ENCODE results near the gene CHD1L. TPM values are rescaled to one million over a fixed set of nuclear protein-coding genes. Genes with fewer than 3 reads are reported as not detected.

Gene CHD1L
- total and polyA plus RNA-seq, 2 of the 13 experiments (the other 11 are each of a cell fraction or from before 2014, with no cell fraction given): 74.3 to 111 TPM

- TF ChIP-seq ZNF503 (CRISPR knock-in tag; IDR thresholded peaks at IDR 0.05): 0 out of 2 replicates have a peak, but pooled peaks have one; percentile 46
- peak; percentile 89 for TF ChIP-seq PATZ1 (CRISPR knock-in tag; IDR thresholded peaks at IDR 0.05)
- TF ChIP-seq SALL2 (CRISPR knock-in tag; IDR thresholded peaks at IDR 0.05): peak; percentile 72
- TF ChIP-seq RFX3 (CRISPR knock-in tag; IDR thresholded peaks at IDR 0.05): no peak
- TF ChIP-seq ZNF431 (CRISPR knock-in tag; IDR thresholded peaks at IDR 0.05; ENCODE audit: borderline replicate concordance, low read depth): no peak; the same call in 1 of the 2 replicates
- TF ChIP-seq PPARG (CRISPR knock-in tag; conservative IDR thresholded peaks at IDR 0.05): peak; percentile 52; the same call in 1 of the 2 replicates
- peak; percentile 67; the same call in 1 of the 2 replicates for TF ChIP-seq NRL (CRISPR knock-in tag; IDR thresholded peaks at IDR 0.05; ENCODE audit: borderline replicate concordance)
- no peak for TF ChIP-seq ZXDC (CRISPR knock-in tag; IDR thresholded peaks at IDR 0.05)
- peak; percentile 47 for TF ChIP-seq HNRNPLL (IDR thresholded peaks at IDR 0.05; ENCODE audit: low read depth, low read length, poor library complexity, severe bottlenecking)
- peak; percentile 84 for TF ChIP-seq HOXA3 (CRISPR knock-in tag; IDR thresholded peaks at IDR 0.05)
- no peak for TF ChIP-seq ZSCAN29 (CRISPR knock-in tag; conservative IDR thresholded peaks at IDR 0.05)
- no peak for TF ChIP-seq CERS6 (CRISPR knock-in tag; IDR thresholded peaks at IDR 0.05)
- peak; percentile 89 for TF ChIP-seq CBFB (CRISPR knock-in tag; IDR thresholded peaks at IDR 0.05)
- TF ChIP-seq MZF1 (CRISPR knock-in tag; IDR thresholded peaks at IDR 0.05; ENCODE audit: borderline replicate concordance): no peak
- no peak for TF ChIP-seq FOXJ3 (CRISPR knock-in tag; IDR thresholded peaks at IDR 0.05; ENCODE audit: borderline replicate concordance)
- TF ChIP-seq NFYC (CRISPR knock-in tag; IDR thresholded peaks at IDR 0.05): no peak
- TF ChIP-seq ZNF207 (IDR thresholded peaks at IDR 0.05; ENCODE audit: borderline replicate concordance): no peak
- TF ChIP-seq SP2 (CRISPR knock-in tag; IDR thresholded peaks at IDR 0.05): no peak; the same call in 1 of the 2 replicates
- TF ChIP-seq REPIN1 (CRISPR knock-in tag; IDR thresholded peaks at IDR 0.05; ENCODE audit: borderline replicate concordance, low read depth): peak; percentile 89
- no peak for TF ChIP-seq DPF2 (CRISPR knock-in tag; IDR thresholded peaks at IDR 0.05; ENCODE audit: borderline replicate concordance, low read depth)
- no peak for TF ChIP-seq SIX1 (CRISPR knock-in tag; IDR thresholded peaks at IDR 0.05; ENCODE audit: borderline replicate concordance)
- TF ChIP-seq BHLHE40 (IDR thresholded peaks at IDR 0.05; ENCODE audit: low read length): peak; percentile 28; the same call in 1 of the 2 replicates
- TF ChIP-seq PAF1 (CRISPR knock-in tag; IDR thresholded peaks at IDR 0.05): no peak
These were observed at the start of gene CHD1L (continued) for GRCh38 chr1:147242449-147243227.
